ENCODE results near the gene NKAIN2. TPM values are rescaled to one million over a fixed set of nuclear protein-coding genes. Genes with fewer than 3 reads are reported as not detected.

NKAIN2 gene
- total RNA-seq, 1 experiment from 2014 or later, result 0.23 TPM

DNA sequence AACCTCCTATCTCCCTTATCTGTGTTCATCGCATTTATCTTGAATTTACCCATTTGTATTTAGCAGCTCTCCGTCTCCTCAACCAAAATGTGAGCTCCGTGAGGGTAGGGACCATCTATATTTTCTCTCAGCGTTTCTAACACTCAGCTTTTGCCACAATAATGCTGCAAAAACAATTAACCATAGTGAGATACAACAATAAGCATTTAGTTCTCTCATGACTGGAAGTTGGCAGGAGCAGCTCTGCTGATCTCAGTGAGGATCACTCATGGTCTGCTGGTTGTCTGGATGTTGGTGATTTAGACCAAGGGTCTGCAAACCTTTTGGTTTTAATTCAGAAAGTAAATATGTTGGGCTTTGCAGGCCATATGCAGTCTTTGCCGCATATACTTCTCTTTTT, 763.7 kb downstream of the NKAIN2 start:
- no peak for DNase-seq (ENCODE audit: low spot score)

DNA sequence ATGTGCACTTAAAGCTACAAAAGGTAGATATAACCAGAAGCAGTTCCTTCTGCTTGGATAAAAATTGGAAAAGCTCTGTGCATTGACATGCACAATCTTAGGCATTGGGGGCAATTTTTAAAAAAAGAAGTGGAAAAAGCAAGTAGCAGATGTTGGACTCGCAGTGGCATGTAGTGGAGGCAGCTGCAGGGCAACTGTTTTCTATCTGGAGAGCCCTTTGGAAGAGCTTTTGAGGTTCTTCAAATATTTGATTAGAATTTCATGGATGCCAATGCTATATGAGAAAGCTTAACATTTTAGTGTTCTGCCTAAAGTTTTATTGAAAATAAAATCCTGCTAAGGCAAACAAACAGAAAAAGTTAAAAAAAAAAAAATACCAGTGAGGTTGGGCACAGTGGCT, 770.3 kb downstream of the NKAIN2 start:
- DNase-seq (ENCODE audit: low spot score), result no peak

DNA sequence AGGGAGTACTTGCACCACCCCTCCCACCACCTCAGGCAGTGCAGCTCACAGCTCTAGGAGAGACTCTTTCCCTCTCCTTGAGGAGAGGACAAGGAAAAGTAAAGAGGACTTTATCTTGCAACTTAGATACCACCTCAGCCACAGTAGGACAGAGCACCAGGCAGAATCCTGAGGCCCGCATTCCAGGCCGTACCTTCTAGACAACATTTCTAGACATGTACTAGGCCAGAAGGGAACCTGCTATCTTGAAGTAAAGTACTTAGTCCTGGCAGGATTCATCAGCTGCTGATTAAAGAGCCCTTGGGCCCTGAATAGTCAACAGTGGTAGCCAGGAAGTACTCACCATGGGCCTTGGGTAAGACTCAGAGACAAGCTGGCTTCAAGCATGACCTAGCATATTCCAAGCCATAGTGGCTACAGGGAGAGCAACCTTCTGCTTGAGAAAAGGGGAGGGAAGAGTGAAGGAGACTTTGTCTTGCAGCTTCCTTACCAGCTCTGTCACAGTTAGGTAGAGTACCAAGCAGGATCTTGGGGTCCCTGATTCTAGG, 774.1 kb downstream of the NKAIN2 start:
- DNase-seq (ENCODE audit: low spot score), result no peak

DNA sequence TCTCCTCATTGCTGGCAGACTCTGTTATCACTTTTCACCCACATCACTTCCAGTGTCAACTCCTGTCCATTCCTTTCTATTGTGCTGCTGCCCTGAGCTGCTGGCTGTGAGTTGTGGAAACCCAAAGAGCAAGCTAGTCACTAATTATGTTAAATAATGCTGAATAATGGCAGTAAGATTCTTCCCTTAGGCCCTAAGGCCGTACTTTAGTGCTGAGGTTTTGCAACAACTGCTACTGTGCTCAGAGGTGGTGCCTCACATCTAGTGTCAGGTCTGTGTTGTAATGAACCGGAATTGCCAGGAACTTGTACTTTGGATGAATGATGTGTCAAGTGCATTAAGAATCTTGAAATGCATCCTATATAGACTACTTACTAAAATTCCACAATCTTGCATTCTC, 786.3 kb downstream of the NKAIN2 start:
- no peak for DNase-seq (ENCODE audit: low spot score)

DNA sequence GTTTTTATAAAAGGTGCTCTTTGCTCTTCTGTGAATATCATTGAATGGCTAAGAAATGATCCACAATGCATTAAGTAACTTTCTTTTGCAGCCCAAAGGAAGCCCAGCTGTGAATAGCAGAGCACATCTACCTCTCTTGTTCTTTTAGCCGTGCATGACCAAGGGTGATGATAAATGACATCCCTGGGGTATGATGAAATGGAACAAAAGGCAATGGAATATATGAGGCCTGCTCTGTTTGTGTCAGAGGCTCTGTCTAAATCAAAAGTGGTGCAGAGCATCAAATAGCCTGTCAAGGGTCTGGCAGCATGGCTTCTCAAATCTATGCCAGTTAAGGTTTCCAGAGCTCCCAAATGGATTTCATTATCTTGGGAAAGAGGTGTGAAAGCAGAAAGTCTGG, 796.0 kb downstream of the NKAIN2 start:
- DNase-seq (ENCODE audit: low spot score), result no peak

DNA sequence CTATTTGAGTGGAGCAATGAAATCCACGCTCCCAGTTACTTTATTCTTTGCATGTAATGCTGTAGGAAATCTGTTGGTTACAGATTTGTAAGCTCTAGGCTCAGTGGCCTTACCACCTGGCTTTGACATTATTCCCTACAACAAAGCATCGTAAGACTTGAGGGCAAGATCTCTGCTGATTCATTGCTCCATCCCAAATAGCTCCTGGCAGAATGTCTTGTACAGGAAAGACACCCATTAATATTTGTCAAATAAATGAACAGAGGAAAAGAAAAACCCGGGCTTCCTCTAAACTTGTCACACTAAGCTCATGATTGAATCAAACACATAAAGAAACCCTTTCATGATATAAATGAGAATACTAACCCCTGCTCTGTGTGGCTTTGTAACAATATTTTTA, 801.1 kb downstream of the NKAIN2 start:
- DNase-seq (ENCODE audit: low spot score), result no peak

DNA sequence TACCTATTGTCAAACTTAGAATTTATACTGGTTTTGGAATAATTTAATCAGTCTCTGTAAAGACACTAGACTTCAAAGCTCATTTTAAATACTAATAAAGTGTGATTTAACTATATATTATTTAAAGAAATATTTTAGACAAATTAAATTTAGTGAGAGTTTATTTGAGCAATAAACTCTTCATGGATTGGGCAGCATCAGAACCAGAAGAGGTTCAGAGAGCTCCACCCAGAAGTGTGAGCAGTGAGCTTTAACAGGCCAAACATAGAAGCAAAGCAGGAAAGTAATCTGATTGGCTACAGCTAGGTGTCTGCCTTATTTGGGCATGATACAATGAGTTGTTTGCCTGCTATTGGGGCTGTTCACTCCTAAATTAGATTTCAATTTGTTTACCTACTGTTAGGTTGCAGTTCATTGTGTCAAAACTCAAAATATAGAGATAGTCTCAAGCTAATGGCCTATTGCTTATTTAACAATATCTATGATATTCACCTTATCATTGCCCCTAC, 803.5 kb downstream of the NKAIN2 start:
- no peak for DNase-seq (ENCODE audit: low spot score)

DNA sequence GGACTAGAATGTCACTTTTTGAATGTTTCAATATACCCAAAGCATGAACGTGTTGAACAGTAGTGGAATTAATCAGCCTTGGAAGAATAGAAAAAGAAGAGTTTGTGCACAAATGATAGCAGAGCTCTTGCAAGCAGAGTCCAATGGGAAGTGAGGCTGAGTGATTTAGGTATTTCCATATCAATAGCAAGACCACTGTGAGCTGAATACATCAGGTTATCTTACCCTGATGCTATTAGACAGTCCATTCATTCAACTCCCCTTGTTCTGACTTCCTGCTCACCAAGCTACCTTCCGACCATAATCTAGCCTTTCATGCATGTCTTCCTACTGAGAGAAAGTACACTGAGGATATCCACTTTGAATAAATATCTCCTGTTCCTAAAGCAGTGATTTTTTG, 809.4 kb downstream of the NKAIN2 start:
- DNase-seq (ENCODE audit: low spot score), result no peak

DNA sequence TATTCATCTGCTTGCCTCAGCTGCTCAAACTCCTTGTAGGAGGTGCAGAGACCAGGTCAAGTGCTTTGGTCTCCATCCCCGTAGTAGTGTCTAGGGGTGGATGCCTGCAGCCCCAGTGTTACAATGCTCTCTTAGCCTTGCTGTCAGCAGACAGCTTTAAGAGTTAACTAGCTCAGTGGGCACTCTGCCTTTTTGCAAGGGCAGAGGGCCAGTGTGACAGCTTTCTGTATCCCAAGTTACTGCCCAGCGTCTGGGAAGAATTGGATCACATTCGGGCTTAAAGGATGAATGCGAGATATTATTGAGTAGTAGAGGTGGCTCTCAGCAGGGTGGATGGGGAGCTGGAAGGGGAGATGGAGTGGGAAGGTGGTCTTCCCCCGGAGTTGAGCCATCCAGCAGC, 818.7 kb downstream of the NKAIN2 start:
- no peak for DNase-seq (ENCODE audit: low spot score)

DNA sequence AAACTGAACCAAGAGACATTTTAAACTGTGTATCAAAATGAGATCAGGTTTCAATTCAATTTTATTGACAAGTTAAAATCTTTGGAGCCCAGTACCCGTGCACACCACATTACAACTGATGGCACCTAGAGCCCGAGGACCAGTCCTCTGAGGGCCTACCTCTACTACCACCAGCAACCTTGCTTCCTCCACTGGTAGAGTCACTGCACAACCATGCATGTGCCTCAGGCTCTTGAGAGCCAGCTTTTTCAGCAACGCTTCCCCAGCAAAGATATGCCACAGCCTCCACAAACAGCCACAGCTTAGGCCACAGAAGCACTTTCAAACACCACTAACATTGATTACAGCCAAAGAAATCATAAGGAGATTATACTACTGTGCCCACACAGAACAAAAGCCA, 830.0 kb downstream of the NKAIN2 start:
- no peak for DNase-seq (ENCODE audit: low spot score)

DNA sequence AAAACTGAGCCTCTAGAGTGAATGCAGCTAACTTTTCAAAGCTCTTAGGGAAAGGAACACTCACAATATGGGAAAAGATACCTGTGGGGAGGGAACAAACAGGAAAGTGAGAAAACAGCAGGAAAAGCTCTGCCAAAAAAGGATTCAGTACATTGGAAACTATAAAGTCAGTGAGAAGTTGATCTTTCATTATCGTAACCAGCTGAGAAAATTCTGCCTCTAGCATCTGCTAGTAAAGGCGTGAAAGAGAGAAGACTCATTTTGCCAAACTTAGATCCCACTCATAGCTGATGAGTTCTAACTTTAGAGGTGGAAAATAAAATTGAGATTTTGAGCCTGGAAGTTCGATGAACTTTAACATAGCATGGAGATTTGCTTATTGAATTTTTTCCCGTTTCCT, 836.8 kb downstream of the NKAIN2 start:
- no peak for DNase-seq (ENCODE audit: low spot score)

DNA sequence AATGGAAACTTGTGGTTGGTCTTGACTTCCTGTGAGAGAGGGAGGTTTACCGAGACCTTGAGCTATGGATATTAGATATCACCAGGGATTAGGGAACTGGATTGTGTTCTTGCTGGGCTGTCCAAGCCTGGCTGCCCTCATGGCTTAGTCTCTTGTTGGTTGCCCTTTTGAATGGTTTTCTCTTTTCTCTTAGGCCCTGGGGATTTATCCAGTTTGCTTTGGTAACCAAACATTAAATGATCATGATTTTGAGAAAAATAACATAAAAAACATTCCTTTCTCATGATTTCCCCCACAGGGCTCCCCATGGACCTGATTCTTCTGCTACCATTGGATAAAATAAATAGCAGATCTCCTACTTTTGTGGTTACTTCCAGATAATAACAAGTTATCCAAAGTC, 852.2 kb downstream of the NKAIN2 start:
- DNase-seq (ENCODE audit: low spot score), result no peak

DNA sequence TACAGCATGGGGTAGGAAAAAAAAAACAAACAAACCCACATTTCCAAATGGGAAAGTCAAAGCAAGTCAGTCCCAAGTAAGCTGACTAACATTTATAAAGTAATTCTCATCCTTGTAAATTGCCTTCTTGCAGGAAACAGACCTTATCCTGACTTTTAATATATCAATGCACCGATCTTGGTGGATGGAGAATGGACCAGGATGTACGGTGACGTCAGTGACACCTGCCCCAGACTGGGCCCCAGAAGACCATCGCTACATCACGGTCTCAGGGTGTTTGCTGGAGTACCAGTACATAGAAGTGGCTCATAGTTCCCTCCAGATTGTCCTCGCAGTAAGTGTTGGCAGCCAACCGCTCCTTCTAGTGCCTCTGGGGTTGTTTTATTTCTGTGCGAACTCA, 854.4 kb downstream of the NKAIN2 start:
- no peak for DNase-seq (ENCODE audit: low spot score)

DNA sequence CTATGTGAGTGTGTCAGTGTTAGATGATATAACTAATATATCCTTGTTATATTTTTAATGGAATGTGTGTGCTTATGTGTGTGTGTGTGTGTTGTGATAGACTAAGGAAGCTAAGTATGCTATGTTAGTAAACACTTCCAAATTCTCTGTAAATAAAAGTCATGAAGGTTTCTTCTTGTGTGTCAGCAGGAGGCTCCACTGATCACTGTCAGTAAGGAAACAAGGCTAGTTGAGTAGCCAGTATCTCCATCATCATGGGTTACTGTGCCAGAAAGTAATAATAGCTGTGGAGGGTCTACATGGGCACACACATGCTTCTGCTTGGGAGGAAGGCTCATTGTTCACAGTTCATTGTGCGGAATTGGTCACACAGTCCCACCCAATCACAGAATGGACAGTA, 855.8 kb downstream of the NKAIN2 start:
- DNase-seq (ENCODE audit: low spot score), result no peak

DNA sequence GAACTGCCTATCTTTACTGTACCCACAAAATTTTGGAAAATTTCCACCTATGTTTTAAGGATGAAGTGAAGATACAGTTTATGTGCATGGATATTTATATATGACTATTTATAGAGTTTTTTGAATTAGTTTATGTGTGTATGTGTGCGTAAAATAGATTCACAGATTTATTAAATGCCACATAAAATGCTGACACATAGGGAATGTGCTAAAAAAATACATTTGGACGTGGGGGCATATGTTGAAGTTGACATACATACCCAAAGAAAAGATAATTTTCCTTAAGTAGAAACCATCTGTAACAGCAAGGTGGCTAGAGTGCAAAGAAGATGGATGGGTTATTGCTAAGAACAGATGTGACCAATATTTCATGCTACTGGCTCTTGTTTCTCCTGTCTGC, 856.5 kb downstream of the NKAIN2 start:
- no peak for DNase-seq (ENCODE audit: low spot score)

DNA sequence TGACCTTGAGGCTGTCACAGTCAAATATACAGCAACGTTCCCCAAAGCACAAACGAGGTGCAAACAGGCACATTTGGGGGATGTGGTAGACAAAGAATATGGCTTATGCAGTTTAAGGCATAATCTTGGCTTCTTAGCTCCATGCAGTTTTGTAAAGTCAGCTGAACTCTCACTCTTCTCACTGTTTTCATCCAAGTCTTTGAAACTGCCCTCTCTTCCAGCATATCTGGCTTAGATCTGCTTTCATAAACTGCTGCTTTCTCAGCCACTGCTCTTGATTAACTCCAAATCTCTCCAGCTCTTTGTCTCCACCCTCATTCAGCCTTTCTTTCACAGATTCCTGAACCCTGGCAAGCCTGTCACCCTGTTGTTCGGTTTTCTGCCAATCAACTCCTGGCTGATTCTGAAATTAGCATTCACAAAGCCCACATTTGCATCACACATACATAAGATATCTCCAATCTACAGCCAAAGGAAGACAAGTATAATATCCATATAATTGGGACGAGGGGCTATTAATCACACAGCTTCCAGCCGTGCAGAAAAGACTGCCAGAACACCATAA, 857.5 kb downstream of the NKAIN2 start:
- no peak for DNase-seq (ENCODE audit: low spot score)

DNA sequence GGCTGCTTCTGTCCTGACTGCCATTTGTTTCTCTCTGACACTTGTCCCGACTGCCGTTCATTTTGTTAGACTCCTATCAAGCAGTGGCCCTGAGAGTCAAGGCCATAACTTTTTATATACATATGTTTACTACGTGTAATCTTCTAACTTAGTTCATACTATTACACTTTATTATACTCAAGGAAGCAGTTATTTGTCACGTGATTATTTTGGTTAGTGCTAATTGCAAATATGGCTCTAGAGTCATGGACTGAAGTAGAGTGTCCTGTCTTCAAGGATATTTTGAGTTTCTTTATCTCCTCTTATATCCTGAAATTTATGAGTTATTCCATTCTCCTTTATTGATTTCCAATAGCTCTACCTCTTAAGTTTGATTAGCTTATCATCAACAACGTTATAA, 864.4 kb downstream of the NKAIN2 start:
- DNase-seq (ENCODE audit: low spot score), result no peak

DNA sequence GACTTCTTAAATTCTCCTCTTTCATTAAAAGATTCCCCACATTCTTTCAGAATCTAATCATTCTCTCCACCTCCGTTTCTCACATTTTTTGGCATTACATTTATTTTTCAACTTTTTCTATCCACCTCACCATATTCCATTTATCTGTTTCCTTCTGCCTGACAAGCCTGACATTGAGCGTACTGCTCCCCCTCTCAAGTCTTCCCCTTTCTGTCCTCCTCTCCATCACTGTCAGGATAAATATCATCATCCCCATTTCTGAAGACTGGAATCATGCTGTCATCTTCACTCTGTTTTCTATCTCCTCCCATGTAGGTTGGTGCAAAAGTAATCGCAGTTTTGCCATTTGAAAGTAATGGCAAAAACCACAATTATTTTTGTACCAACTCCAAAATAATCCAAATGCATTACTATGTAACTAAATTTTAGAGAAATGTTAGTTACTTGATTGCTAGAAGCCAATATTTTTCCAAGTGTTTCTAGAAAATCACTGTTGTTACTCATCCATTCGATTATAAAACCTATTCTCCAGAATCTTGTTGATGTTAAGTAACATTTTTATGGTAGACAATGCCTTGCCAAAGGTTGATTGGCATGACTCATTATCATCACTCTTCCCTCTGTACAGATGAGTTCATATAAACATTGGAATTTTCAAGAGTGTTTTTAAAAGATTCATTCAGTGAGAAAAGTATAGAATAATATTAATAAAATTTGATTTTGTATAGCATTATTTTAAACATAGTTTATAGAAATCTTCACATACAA, 866.2 kb downstream of the NKAIN2 start:
- DNase-seq (ENCODE audit: low spot score), result no peak

DNA sequence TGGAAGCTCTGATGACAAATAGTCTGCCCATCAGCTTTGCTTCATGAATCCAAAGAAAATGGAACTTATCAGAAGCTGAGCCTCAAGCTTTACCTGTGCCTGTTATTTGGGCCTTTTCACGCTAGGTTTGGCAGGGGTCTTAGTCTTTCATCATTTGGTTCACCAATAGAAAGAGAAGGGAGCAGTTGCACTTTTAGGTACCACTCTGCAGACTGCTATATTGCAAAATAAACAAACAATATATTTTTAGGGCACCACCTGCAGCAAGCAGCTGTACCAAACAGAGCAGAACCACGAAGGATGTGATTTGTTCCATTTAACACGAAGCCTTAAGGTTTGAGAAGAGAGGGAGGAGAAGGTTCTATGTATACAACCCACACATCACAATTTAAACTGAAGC, 867.1 kb downstream of the NKAIN2 start:
- DNase-seq (ENCODE audit: low spot score), result no peak

DNA sequence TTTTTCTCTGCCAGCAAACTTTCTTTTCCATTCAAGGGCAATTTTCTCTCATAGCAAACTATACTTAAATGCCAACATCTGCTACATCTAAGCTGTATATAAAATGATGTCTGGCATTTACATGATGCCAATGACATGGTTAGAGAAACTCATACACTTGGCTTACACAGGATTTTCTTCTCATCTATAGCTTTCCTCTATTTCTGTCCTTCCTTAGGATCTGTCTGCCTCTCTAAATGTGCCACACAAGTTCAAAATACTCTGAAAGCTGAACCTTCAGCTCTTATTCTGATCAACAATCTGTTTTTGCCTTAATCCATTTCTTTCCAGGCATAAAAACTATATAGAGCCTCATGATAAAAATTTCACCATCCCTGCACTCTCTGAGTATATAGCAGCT, 867.7 kb downstream of the NKAIN2 start:
- DNase-seq (ENCODE audit: low spot score), result no peak

DNA sequence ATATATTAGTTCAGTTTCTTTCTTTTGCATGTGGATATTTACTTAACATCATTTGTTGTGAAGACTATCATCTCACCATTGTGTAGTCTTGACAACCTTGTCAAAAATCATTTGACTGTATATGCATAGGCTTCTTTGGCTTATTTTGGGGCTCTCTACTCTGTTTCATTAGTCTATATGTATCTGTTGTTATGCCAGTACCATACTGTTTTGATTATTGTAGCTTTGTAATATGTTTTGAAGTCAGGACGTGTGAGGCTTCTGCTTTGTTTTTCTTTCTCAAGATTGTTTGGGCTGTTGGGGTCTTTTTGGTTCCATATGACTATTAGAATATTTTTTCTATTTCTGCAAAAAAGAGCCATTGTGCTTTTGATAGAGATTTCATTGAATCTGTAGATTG, 870.4 kb downstream of the NKAIN2 start:
- no peak for DNase-seq (ENCODE audit: low spot score)

DNA sequence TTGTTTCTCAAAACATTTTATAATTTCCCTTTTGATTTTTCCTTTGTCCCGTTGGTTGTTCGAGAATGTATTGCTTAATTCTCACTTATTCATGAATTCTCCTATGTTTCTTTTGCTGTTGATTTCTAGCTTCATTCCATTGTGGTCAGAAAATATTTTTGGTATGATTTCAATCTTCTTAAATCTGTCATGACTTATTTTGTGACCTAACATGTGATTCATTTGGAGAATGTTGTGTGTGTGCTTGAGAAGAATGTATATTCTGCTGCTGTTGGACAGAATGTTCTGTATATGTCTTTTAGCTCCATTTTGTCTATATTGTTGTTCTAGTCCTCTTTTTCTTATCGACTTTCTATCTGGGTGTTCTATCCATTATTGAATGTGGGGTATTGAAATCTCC, 872.4 kb downstream of the NKAIN2 start:
- DNase-seq (ENCODE audit: low spot score), result no peak

DNA sequence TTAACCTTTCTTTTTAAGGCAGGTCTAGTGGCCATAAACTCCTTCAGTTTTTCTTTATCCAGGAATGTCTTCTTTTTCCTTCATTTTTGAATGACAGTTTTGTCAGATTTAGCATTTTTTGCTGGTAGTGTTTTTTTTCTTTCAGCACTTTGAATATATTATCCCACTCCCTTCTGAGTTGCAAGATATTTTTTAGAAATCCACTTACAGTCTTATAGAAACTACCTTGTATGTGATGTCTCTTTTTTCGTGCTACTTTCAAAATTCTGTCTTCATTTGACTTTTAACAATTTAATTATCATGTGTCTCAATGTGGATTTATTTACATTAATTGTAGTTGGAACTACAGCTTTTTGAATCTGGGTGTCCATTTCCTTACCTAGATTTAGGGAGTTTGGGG, 874.2 kb downstream of the NKAIN2 start:
- DNase-seq (ENCODE audit: low spot score), result no peak

DNA sequence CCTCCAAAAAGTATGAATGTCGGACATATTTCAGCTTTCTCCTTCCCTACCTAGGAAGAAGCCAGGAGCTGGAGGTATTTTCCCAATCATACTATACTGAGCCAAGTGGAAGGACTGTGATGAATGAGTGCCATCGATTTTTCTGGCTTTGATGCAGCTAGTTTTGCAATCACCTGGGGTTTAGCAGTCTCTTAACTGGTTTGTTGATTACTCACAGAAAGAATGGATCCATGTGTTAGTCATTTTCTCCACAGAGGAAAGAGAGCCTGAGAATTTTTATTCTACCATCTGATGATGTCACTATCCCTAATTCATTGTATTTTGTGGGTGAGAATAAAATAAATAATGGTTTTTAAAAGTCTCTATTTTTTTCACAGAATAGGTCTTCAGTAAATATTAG, 875.7 kb downstream of the NKAIN2 start:
- no peak for DNase-seq (ENCODE audit: low spot score)
